Ishikawa (cell line): Measurements from ENCODE around the gene SIGLECL1.

Experiments used
- CEBPB ChIP-seq: IDR thresholded peaks from 2 replicates; pipeline ENCODE4 v1.6.1; 2012
- CREB1 ChIP-seq: IDR thresholded peaks from 2 replicates; pipeline ENCODE4 v1.6.1; 2012; ENCODE audit warnings: low read depth
- EGR1 ChIP-seq: IDR thresholded peaks from 2 replicates; pipeline ENCODE4 v1.6.1; 2012
- EP300 ChIP-seq: IDR thresholded peaks from 2 replicates; pipeline ENCODE4 v1.6.1; 2012; ENCODE audit warnings: borderline replicate concordance
- FOXM1 ChIP-seq: IDR thresholded peaks from 2 replicates; pipeline ENCODE4 v1.6.1; 2012; ENCODE audit warnings: low read depth, borderline replicate concordance
- MAX ChIP-seq: IDR thresholded peaks from 2 replicates; pipeline ENCODE4 v1.6.1; 2012
- NFIC ChIP-seq: IDR thresholded peaks from 2 replicates; pipeline ENCODE4 v1.6.1; 2012
- RAD21 ChIP-seq: IDR thresholded peaks from 2 replicates; pipeline ENCODE4 v1.6.1; 2012; ENCODE audit warnings: low read depth
- TAF1 ChIP-seq: IDR thresholded peaks from 2 replicates; pipeline ENCODE4 v1.6.1; 2012; ENCODE audit warnings: low read depth, mild to moderate bottlenecking
- TCF12 ChIP-seq: IDR thresholded peaks from 2 replicates; pipeline ENCODE4 v1.6.1; 2012; ENCODE audit warnings: low read depth
- TEAD4 ChIP-seq: IDR thresholded peaks from 2 replicates; pipeline ENCODE4 v1.6.1; 2012
- USF1 ChIP-seq: IDR thresholded peaks from 2 replicates; pipeline ENCODE4 v1.6.1; 2012
- YY1 ChIP-seq: IDR thresholded peaks from 2 replicates; pipeline ENCODE4 v1.6.1; 2012; ENCODE audit warnings: low read depth
- ZBTB7A ChIP-seq: IDR thresholded peaks from 2 replicates; pipeline ENCODE4 v1.6.1; 2012; ENCODE audit warnings: low read depth
- TF ChIP-seq, protein P1 (sequence below): IDR thresholded peaks from 2 replicates; pipeline ENCODE4 v1.6.1; 2012; ENCODE audit warnings: low read depth, mild to moderate bottlenecking

SIGLECL1 gene

GRCh38 chr19:51295382-51296126, 44.7 kb downstream of the SIGLECL1 start:
- TF ChIP-seq ZBTB7A (no peak), TAF1 (no peak), MAX (no peak), USF1 (no peak), TEAD4 (no peak), CEBPB (no peak), EP300 (no peak)

GRCh38 chr19:51296336-51297093, 45.6 kb downstream of the SIGLECL1 start:
- TF ChIP-seq RAD21: peak; percentile 32
- no peak for TF ChIP-seq CREB1
- TF ChIP-seq TAF1: no peak

- TF ChIP-seq ZBTB7A: no peak
- TF ChIP-seq USF1: no peak
- no peak for TF ChIP-seq MAX
- TF ChIP-seq TCF12: no peak
- no peak for TF ChIP-seq EP300
Observed at GRCh38 chr19:51297406-51297805, 46.5 kb downstream of the SIGLECL1 start.

DNA sequence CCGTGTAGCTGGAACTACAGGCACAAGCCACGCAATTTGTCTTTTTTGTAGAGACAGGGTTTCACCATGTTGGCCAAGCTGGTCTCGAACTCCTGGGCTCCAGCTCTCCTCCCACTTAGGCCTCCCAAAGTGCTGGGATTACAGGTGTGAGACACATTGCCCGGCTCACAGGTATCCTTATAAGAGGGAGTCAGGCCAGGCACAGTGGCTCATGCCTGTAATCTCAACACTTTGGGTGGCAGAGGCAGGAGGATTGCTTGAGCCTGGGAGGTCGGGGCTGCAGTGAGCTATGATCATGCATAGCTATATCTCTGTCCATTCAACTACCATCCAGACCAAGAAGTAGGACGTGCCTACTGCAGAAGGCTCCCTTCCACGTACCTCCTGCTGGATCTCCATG, 50.4 kb downstream of the SIGLECL1 start:
- TF ChIP-seq TAF1 (no peak), MAX (no peak), EGR1 (no peak), CEBPB (no peak), TCF12 (no peak), RAD21 (no peak), CREB1 (no peak), ZBTB7A (no peak), EP300 (no peak), USF1 (no peak), YY1 (no peak), FOXM1 (no peak), TEAD4 (no peak), NFIC (no peak)
- TF ChIP-seq, protein P1, sequence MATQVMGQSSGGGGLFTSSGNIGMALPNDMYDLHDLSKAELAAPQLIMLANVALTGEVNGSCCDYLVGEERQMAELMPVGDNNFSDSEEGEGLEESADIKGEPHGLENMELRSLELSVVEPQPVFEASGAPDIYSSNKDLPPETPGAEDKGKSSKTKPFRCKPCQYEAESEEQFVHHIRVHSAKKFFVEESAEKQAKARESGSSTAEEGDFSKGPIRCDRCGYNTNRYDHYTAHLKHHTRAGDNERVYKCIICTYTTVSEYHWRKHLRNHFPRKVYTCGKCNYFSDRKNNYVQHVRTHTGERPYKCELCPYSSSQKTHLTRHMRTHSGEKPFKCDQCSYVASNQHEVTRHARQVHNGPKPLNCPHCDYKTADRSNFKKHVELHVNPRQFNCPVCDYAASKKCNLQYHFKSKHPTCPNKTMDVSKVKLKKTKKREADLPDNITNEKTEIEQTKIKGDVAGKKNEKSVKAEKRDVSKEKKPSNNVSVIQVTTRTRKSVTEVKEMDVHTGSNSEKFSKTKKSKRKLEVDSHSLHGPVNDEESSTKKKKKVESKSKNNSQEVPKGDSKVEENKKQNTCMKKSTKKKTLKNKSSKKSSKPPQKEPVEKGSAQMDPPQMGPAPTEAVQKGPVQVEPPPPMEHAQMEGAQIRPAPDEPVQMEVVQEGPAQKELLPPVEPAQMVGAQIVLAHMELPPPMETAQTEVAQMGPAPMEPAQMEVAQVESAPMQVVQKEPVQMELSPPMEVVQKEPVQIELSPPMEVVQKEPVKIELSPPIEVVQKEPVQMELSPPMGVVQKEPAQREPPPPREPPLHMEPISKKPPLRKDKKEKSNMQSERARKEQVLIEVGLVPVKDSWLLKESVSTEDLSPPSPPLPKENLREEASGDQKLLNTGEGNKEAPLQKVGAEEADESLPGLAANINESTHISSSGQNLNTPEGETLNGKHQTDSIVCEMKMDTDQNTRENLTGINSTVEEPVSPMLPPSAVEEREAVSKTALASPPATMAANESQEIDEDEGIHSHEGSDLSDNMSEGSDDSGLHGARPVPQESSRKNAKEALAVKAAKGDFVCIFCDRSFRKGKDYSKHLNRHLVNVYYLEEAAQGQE: no peak

DNA sequence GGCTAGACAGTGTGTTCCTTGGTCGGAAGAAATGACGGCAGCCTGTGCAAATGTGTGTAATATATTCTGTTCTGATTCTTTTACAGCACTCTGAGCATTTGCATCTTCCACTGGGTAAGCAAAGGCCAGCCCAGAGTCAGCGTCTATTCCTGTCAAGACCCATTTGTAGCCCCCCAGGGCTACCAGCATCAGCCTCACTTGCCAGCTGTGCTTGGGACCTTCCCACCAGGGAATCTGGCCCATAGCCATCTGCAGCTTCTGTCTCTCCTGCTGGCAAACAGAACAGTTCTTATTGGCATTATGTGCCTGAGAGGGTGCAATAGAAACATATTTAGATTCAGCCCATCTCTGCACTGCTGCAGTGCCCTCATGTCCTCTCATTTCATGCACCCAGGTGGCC, 54.6 kb downstream of the SIGLECL1 start:
- no peak for TF ChIP-seq TCF12
- TF ChIP-seq RAD21: no peak
- TF ChIP-seq, protein P1: no peak
- no peak for TF ChIP-seq CREB1
- no peak for TF ChIP-seq YY1
- TF ChIP-seq CEBPB: no peak
- TF ChIP-seq FOXM1: no peak
- no peak for TF ChIP-seq USF1
